DOHH2 (cell line): ENCODE results near the gene GNL1.

Source experiments
- H3F3A ChIP-seq: fragments of 200-600 bp; sonication (generic), shearing (Covaris generic); 2 replicates; pipeline ENCODE4 v1.6.0; 2016; ENCODE audit warnings: antibody characterized with exemption, mild to moderate bottlenecking; ENCODE audit not compliant: control insufficient read depth, insufficient read depth
- H3K27ac ChIP-seq: fragments of 200-600 bp; sonication (generic); 2 replicates; pipeline ENCODE4 v1.5.1; 2014; ENCODE audit warnings: low read depth, mild to moderate bottlenecking, low read length, moderate library complexity
- H3K27me3 ChIP-seq: fragments of 200-600 bp; sonication (generic); 2 replicates; pipeline ENCODE4 v1.6.1; 2014; ENCODE audit warnings: mild to moderate bottlenecking, low read length, mixed read lengths; ENCODE audit not compliant: control insufficient read depth
- H3K36me3 ChIP-seq: fragments of 200-600 bp; sonication (generic); 2 replicates; pipeline ENCODE4 v1.6.1; 2014; ENCODE audit warnings: mild to moderate bottlenecking, low read length, moderate library complexity, mixed read lengths; ENCODE audit not compliant: control insufficient read depth
- H3K4me1 ChIP-seq: fragments of 200-600 bp; sonication (generic); 2 replicates; pipeline ENCODE4 v1.6.1; 2014; ENCODE audit warnings: mild to moderate bottlenecking, low read length, mixed read lengths; ENCODE audit not compliant: control insufficient read depth
- H3K4me2 ChIP-seq: fragments of 200-600 bp; sonication (generic); 2 replicates; pipeline ENCODE4 v1.6.0; 2014; ENCODE audit warnings: mild to moderate bottlenecking, low read length, moderate library complexity
- H3K4me3 ChIP-seq: fragments of 200-600 bp; sonication (generic); 2 replicates; pipeline ENCODE4 v1.5.1; 2014; ENCODE audit warnings: mild to moderate bottlenecking, low read length, mixed read lengths
- H3K79me2 ChIP-seq: fragments of 200-600 bp; sonication (generic); 2 replicates; pipeline ENCODE4 v1.6.1; 2014; ENCODE audit warnings: mild to moderate bottlenecking, low read length, mixed read lengths; ENCODE audit not compliant: control insufficient read depth
- H3K9me2 ChIP-seq: fragments of 200-600 bp; sonication (generic); replicated peaks from 2 replicates; pipeline ENCODE4 v1.6.1; 2014; ENCODE audit warnings: mild to moderate bottlenecking, low read length, mixed read lengths; ENCODE audit not compliant: control insufficient read depth
- H3K9me3 ChIP-seq: fragments of 200-600 bp; sonication (generic); 2 replicates; pipeline ENCODE4 v1.6.1; 2014; ENCODE audit warnings: antibody characterized with exemption, low read length, mixed read lengths; ENCODE audit not compliant: control insufficient read depth, insufficient read depth
- H4K20me1 ChIP-seq: fragments of 200-600 bp; sonication (generic); 2 replicates; pipeline ENCODE4 v1.6.0; 2014; ENCODE audit warnings: low read depth, mild to moderate bottlenecking, antibody characterized with exemption, low read length, moderate library complexity; ENCODE audit not compliant: control insufficient read depth, insufficient read depth
- EZH2phosphoT487 ChIP-seq: fragments of 200-600 bp; sonication (generic); IDR thresholded peaks from 2 replicates; pipeline ENCODE4 v1.6.1; 2017; ENCODE audit warnings: borderline replicate concordance, mild to moderate bottlenecking, antibody characterized with exemption, low read length, moderate library complexity, mixed read lengths
- TF ChIP-seq, protein P1 (sequence below): fragments of 200-600 bp; sonication (generic); IDR thresholded peaks from one replicate; pipeline ENCODE4 v1.5.1; 2014; ENCODE audit warnings: antibody characterized with exemption, mild to moderate bottlenecking, low read depth, low read length; ENCODE audit not compliant: poor library complexity, severe bottlenecking

The GNL1 gene

DNA sequence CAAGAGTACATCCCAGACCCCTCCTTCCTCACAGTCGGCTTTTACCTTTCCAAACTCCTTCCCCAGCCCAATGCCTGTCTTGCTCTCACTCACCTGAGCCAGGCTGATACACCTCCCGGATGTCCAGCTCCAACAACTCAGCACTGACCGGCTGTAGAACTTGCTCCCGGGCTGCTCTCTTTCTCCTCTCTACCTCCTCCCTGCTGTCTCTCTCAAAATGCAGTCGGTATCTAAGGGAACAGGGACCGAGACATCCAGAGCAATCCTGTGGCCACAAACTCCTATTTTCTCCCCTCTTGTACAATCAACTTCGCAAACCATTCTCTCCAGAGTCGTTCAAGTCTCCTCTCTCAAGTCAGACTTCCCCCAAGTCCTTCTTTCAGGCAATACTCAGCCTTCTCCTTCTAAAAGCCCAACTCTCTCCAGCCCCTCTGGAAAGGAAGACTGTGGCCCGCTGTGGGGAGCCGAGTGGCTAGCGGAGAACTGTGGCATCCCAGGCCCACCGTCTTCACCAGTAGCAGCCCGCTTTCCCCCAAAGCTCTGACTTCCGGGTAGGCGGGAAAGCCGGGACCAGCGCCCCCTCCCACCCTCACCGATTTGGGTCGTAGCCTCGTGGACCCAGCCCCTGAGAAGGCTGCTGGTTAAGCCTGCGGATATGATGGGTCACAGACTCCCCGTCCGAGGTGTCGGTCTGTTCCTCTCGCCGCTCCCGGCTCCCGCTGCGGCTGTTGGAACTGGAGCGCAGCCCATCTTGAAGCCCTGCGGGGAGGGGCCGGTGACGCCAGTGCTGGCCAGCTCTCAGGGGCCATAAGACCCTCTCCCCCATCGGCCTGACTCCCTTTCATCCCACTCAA lies 1.1 kb downstream of the GNL1 start:
- H3K79me2 ChIP-seq, result peaks cover 45% of the 10 kb centered on the region
- H3K4me1 ChIP-seq, result peaks cover 21% of the 10 kb centered on the region
- TF ChIP-seq, protein P1, sequence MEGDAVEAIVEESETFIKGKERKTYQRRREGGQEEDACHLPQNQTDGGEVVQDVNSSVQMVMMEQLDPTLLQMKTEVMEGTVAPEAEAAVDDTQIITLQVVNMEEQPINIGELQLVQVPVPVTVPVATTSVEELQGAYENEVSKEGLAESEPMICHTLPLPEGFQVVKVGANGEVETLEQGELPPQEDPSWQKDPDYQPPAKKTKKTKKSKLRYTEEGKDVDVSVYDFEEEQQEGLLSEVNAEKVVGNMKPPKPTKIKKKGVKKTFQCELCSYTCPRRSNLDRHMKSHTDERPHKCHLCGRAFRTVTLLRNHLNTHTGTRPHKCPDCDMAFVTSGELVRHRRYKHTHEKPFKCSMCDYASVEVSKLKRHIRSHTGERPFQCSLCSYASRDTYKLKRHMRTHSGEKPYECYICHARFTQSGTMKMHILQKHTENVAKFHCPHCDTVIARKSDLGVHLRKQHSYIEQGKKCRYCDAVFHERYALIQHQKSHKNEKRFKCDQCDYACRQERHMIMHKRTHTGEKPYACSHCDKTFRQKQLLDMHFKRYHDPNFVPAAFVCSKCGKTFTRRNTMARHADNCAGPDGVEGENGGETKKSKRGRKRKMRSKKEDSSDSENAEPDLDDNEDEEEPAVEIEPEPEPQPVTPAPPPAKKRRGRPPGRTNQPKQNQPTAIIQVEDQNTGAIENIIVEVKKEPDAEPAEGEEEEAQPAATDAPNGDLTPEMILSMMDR, result no peak
- no peak for TF ChIP-seq EZH2phosphoT487
- H3K4me3 ChIP-seq, result peak overlapping the region; percentile 98
- H3F3A ChIP-seq, result peaks cover 9% of the 10 kb centered on the region
- no peaks in the 10 kb centered on the region for H3K9me3 ChIP-seq
- peak overlapping the region; percentile 90 for H3K27ac ChIP-seq
- peak overlapping the region; percentile 90 for H3K4me2 ChIP-seq
- no peaks in the 10 kb centered on the region for H3K9me2 ChIP-seq
- peaks cover 12% of the 10 kb centered on the region; the same call in 1 of the 2 replicates for H4K20me1 ChIP-seq
- H3K27me3 ChIP-seq, result no peaks in the 10 kb centered on the region
- peaks cover 78% of the 10 kb centered on the region for H3K36me3 ChIP-seq

DNA sequence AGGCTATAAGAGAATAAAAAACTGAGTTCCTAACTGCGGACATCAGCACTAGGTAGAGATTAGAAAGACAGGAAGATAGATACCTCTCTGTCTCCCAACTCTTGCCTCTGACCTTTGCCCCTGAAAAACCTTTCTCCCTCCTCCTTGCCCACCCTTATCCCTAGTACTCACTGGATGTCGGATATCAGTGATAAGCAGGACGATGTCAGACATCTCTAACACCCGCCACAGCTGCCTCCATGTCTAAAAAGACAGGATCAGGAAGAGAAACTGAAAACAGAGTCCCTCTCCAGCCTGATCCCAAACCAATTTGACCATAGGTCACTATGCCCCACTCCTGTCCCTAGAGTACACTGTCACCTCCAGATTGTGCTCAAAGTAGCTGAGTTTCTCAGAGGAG lies 1.9 kb downstream of the GNL1 start:
- peaks cover 72% of the 10 kb centered on the region for H3K36me3 ChIP-seq
- H3K9me2 ChIP-seq, result no peaks in the 10 kb centered on the region
- peaks cover 21% of the 10 kb centered on the region for H3K4me1 ChIP-seq
- peaks cover 6% of the 10 kb centered on the region for H3F3A ChIP-seq
- H3K79me2 ChIP-seq, result peaks cover 37% of the 10 kb centered on the region
- peak overlapping the region; percentile 90 for H3K4me2 ChIP-seq
- no peaks in the 10 kb centered on the region for H3K27me3 ChIP-seq
- no peak overlapping the region for H3K27ac ChIP-seq
- H3K4me3 ChIP-seq, result no peak overlapping the region
- peaks cover 12% of the 10 kb centered on the region; the same call in 1 of the 2 replicates for H4K20me1 ChIP-seq
- TF ChIP-seq, protein P1, result no peak
- no peak for TF ChIP-seq EZH2phosphoT487
- H3K9me3 ChIP-seq, result no peaks in the 10 kb centered on the region

DNA sequence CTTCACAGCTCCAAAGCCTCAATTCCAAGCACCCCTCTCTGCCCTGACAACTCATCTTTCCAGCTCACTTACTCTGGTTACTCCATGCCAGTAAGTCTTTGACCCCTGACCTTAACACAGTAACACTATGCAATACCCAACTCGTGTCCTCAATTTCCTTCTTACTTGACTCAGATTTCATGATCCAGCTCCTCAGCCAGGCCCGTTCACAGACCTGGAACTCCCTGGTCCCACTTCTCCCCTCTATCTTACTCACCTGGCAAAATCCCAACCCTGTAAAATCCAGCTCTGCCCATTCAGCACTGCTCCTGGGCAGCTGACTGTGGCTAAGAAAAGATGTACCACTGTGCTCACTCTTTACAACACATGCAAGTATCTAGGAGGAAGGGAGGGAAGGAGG lies 7.9 kb downstream of the GNL1 start:
- Histone ChIP-seq H4K20me1 (no peaks in the 10 kb centered on the region), H3F3A (peaks cover 4% of the 10 kb centered on the region; the same call in 1 of the 2 replicates), H3K4me2 (no peak overlapping the region), H3K4me3 (no peak overlapping the region), H3K36me3 (peaks cover 65% of the 10 kb centered on the region), H3K4me1 (peaks cover 7% of the 10 kb centered on the region), H3K27me3 (no peaks in the 10 kb centered on the region), H3K9me3 (no peaks in the 10 kb centered on the region), H3K79me2 (no peaks in the 10 kb centered on the region), H3K9me2 (no peaks in the 10 kb centered on the region), H3K27ac (no peak overlapping the region)
- TF ChIP-seq, protein P1, result no peak
- no peak for TF ChIP-seq EZH2phosphoT487
